IPS-18c (cell line): ENCODE data around the gene PLA2G7.

Source experiments
- H3K4me3 ChIP-seq: 2 replicates; pipeline ENCODE4 v1.7.0; 2013; ENCODE audit warnings: low read depth, mild to moderate bottlenecking, low read length, moderate library complexity; ENCODE audit not compliant: insufficient read depth
- H3K9me3 ChIP-seq: one replicate; pipeline ENCODE4 v1.6.1; 2013; ENCODE audit warnings: mild to moderate bottlenecking, low read length, moderate library complexity; ENCODE audit not compliant: control insufficient read depth, insufficient read depth

PLA2G7 gene

DNA sequence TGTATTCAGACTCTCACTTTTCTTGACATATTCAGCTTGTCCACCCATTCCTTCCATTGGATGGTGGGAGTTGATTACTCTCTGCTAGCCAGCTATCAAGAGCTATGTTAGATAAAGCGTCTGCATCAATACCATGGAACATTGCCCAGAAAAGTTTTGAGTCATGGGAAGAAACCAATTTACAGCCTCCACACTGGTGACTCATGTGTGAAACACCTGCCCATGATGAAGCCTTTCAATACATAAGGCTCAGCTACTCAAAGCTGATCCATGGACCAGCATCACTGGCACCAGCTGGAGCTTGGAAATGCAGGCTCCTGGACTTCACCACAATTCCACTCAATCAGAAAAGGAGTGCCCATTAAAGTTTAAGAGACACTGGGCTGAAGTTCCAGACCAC is 16.1 kb downstream of the PLA2G7 start:
- Histone ChIP-seq H3K9me3 (no peaks in the 10 kb centered on the region), H3K4me3 (no peak overlapping the region)

GRCh38 chr6:46715141-46715540 is 20.0 kb downstream of the PLA2G7 start:
- no peak overlapping the region for H3K4me3 ChIP-seq
- H3K9me3 ChIP-seq: no peaks in the 10 kb centered on the region

GRCh38 chr6:46711491-46711890 is 23.7 kb downstream of the PLA2G7 start:
- H3K9me3 ChIP-seq: no peaks in the 10 kb centered on the region
- H3K4me3 ChIP-seq: no peak overlapping the region

DNA sequence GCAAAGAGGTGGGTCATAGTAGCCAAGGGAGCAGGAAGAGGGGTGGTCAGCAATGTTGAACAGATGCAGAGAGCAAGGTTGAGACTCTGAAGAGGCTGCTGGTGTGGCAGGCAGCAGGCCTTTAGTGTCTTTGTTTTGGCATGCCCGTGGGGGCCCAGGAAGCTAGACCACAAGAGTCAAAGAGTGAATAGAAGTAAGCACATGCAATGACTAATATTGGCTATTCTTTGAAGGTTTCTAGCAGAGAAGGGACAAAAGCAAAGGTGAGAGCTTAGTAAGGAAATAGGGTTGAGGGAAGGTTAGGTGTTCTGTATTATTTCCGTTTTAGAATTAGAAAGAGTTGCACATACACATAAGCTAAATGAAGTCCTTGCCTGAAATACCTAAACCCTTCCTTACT is 28.7 kb downstream of the PLA2G7 start:
- H3K4me3 ChIP-seq: no peak overlapping the region

DNA sequence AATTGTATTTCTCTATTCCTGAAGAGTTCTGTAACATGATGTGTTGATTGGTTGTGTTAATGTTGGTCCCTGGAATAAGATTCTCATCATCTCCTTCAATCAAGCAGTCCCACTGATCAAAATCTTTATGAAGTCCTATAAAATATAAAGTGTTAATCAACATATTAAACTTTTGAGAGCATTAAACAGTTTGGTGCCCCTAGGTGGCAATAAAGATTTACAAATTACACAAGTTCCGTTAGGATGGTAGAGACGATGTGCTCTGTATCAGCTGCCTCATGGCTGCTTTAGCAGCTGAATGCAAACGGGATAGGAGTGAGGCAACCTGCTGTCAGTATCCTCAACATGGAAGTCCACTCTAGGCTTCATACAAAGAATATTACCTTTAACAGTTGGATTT is 30.6 kb downstream of the PLA2G7 start:
- Histone ChIP-seq H3K9me3 (no peaks in the 10 kb centered on the region), H3K4me3 (no peak overlapping the region)

More for the DNA sequence above, 28.7 kb downstream of the PLA2G7 start:
- no peaks in the 10 kb centered on the region for H3K9me3 ChIP-seq

GRCh38 chr6:46699970-46700369 is 35.2 kb downstream of the PLA2G7 start:
- Histone ChIP-seq H3K9me3 (no peaks in the 10 kb centered on the region), H3K4me3 (no peak overlapping the region)

- Histone ChIP-seq H3K9me3 (no peaks in the 10 kb centered on the region), H3K4me3 (no peak overlapping the region)
Measured at GRCh38 chr6:46690911-46691451, 44.2 kb downstream of the PLA2G7 start.

GRCh38 chr6:46690141-46690755 is 44.9 kb downstream of the PLA2G7 start:
- Histone ChIP-seq H3K9me3 (no peaks in the 10 kb centered on the region), H3K4me3 (no peak overlapping the region)

- H3K4me3 ChIP-seq: no peak overlapping the region
- H3K9me3 ChIP-seq: no peaks in the 10 kb centered on the region
Measured at GRCh38 chr6:46689657-46690056, 45.5 kb downstream of the PLA2G7 start.

DNA sequence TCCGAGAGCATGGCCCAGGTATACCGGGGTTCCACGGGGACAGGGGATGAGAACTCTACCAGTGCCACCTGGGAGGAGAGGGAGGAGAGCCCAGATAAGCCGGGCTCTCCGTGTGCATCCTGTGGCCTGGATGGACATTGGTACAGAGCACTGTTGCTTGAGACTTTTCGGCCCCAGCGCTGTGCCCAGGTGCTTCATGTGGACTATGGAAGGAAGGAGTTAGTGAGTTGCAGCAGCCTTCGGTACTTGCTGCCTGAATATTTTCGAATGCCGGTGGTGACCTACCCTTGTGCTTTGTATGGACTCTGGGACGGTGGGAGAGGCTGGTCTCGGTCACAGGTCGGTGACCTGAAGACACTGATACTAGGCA is 46.2 kb downstream of the PLA2G7 start:
- Histone ChIP-seq H3K4me3 (no peak overlapping the region), H3K9me3 (no peaks in the 10 kb centered on the region)

- no peak overlapping the region for H3K4me3 ChIP-seq
- H3K9me3 ChIP-seq: no peaks in the 10 kb centered on the region
Measured at GRCh38 chr6:46688117-46688965, 46.8 kb downstream of the PLA2G7 start.

GRCh38 chr6:46687619-46688097 is 47.5 kb downstream of the PLA2G7 start, which contains the start of gene TDRD6:
TSS of gene TDRD6 (plus strand) at chr6:46687885. CDS start at chr6:46688129, 244 bp downstream.
- H3K4me3 ChIP-seq: no peak within 1 kb of the TSS
- no peaks in the 10 kb centered on the region for H3K9me3 ChIP-seq

DNA sequence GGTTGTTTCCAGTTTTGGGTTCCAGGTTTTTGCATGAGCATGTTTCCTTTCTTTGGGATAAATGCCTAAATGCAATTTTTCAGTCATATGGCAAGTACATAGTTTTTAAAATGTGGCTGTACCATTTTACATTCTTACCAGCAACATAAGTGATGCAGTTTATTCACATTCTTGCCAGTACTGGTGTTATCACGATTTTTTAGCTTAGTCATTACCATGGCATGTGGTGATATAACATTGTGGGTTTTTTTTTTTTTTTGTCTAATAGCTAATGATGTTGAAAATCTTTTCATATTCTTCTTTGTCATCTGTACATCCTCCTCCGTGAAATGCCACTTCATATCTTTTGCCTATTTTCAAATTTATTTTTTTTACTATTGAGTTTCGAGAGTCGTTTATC is 50.4 kb downstream of the PLA2G7 start:
- Histone ChIP-seq H3K9me3 (no peaks in the 10 kb centered on the region), H3K4me3 (no peak overlapping the region)

- H3K9me3 ChIP-seq: no peaks in the 10 kb centered on the region
- no peak overlapping the region for H3K4me3 ChIP-seq
Measured at GRCh38 chr6:46677314-46677654, 57.9 kb downstream of the PLA2G7 start.

GRCh38 chr6:46676604-46677313 is 58.4 kb downstream of the PLA2G7 start:
- no peaks in the 10 kb centered on the region for H3K9me3 ChIP-seq
- no peak overlapping the region for H3K4me3 ChIP-seq

DNA sequence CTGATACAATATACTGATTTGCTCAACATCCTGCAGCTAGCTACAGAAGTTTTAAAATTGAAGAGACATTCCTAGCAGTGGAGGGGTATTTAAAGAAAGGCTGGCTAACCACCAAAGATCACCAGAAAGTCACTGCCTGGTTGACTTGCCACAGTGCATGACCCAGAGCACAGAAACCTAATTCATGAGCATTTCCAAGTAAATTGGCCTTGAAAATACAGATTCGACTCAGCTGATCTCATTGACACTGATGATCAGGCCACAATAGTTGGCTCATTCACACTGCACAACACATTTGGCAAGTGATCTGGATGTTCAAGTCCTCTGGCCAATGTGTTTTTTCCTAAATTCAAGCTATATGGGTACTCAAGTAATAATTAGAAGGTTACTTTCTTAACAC is 60.8 kb downstream of the PLA2G7 start:
- Histone ChIP-seq H3K9me3 (no peaks in the 10 kb centered on the region), H3K4me3 (no peak overlapping the region)

- H3K4me3 ChIP-seq: no peak overlapping the region
- no peaks in the 10 kb centered on the region for H3K9me3 ChIP-seq
Measured at GRCh38 chr6:46667377-46667776, 67.8 kb downstream of the PLA2G7 start.

- H3K4me3 ChIP-seq: no peak overlapping the region
- H3K9me3 ChIP-seq: no peaks in the 10 kb centered on the region
Measured at GRCh38 chr6:46661483-46661882, 73.7 kb downstream of the PLA2G7 start.
